Kidney capillary endothelial cell (primary cell): ENCODE results near the gene GPRC5C.
"Not testable (repeated sequence)": the region's sequence is repeated elsewhere in the genome, so short reads cannot be mapped to it uniquely, and the experiment has no call there.

Experiments used
- DNase-seq: peaks from one replicate; pipeline ENCODE4 v3.0.0-alpha.2; 2018; ENCODE audit warnings: low spot score

GPRC5C gene

DNA sequence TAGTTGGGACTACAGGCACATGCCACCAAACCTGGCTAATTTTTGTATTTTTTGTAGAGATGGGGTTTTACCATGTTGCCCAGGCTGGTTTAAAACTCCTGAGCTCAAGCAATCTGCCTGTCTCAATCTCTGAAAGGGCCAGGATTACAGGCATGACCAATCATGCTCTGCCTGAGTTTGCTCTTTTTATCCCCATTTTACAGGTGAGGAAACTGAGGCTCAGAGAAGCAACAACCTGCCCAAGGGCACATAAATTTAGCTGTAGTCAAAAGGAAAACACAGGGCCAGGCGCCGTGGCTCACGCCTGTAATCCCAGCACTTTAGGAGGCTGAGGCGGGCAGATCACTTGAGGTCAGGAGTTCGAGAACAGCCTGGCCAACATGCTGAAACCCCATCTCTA lies 26.6 kb upstream of the GPRC5C start:
- not testable (repeated sequence) for DNase-seq

DNA sequence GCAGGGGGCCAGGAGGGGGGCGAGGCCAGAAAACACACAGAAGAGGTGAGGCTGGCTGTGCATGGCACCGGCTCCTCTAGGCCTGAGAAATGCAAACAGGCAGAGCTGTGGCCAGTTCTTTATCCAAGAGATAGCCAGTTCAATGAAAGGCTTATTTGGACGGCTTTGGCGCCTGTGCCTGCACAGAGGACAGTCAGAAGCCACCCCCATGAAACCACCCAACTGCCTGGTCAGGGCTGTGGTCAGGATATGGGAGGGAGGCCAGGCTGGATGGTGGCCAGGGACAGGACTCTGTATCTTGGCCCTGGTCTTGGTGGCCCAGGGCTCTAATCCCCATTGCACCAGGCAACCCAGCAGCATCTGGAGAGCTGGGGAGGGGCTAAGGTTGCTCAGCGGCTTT lies 24.5 kb upstream of the GPRC5C start:
- DNase-seq: no peak

DNA sequence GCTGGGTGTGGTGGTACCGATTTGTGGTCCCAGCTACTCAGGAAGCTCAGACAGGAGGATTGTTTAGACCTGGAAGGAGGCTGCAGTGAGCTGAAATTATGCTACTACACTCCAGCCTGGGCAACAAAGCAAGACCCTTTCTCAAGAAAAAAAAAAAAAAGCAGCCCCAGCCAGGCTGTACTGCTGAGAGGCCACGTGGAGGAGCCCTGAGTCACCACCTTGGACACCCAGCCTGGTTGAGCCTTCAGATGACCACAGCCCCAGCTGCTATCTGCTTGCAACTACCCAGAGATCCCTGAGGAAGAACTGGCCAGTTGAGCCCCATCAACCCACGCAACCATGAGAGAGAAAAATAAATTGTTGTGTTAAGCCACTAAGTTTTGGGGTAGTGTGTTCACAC lies 23.6 kb upstream of the GPRC5C start:
- no peak for DNase-seq

GRCh38 chr17:74408815-74409214 lies 23.1 kb upstream of the GPRC5C start:
- no peak for DNase-seq

GRCh38 chr17:74410001-74410443 lies 21.9 kb upstream of the GPRC5C start:
- no peak for DNase-seq

GRCh38 chr17:74412581-74412980 lies 19.3 kb upstream of the GPRC5C start:
- DNase-seq: no peak

DNA sequence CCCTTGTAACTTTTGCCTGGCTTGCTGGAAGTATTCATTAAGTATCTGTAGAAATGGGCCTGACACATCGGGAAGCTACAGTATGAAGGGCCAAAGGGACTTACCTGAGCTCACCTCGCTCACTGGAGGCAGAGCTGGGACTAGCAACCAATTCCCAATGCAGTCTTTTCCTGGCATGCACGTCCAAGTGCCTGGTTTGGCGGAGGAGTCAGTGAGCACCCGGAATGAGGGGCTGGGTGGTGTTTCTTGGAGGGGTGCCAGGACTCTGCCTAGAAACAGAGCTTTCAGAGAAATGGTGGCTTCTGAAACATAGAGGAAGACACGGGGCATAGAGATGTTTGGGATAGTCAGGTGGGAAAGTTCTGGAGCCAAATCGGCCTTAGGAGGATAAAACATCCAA lies 18.4 kb upstream of the GPRC5C start:
- DNase-seq: no peak

GRCh38 chr17:74414510-74414909 lies 17.4 kb upstream of the GPRC5C start:
- DNase-seq: no peak

GRCh38 chr17:74415608-74416396 lies 16.1 kb upstream of the GPRC5C start:
- DNase-seq: no peak

DNA sequence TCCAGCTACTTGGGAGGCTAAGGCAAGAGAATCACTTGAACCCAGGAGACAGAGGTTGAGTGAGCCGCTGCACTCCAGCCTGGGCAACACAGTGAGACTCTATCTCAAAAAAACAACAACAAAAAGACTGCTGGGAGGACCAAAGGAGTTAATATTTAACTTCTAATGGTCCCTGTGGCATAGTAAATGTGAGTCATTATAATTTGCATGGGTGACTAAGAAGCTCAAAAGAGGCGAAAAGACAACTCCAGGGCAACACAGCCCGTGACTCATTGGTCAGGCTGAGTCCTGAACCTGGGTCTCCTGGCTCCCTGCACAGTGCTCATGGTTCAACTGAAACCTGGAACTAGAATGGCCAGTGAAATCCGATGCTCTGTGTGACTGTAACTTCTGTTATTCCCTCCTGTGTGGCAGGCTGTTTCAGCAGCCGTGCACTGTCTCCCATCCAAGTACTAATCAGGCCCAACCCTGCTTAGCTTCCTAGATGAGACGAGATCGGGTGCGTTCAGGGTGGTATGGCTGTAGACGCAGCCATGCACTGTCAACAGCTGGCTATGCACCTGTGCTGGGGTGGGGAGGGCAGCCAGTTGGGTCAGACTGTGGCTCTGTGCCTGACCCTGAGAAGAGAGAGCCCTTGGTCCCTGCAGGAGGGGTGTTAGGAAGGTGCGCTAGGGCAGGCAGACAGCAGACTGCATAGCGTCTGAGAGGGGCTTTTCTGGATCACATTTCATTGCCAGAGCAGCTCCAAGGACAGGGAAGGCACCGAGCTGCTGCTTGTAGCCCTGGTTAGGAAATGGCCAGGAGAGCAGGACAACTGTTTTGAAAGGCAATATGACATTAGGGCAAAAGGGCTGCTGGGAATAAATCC lies 14.5 kb upstream of the GPRC5C start:
- peak; percentile 48 for DNase-seq

GRCh38 chr17:74419928-74420411 lies 11.9 kb upstream of the GPRC5C start:
- DNase-seq: no peak

DNA sequence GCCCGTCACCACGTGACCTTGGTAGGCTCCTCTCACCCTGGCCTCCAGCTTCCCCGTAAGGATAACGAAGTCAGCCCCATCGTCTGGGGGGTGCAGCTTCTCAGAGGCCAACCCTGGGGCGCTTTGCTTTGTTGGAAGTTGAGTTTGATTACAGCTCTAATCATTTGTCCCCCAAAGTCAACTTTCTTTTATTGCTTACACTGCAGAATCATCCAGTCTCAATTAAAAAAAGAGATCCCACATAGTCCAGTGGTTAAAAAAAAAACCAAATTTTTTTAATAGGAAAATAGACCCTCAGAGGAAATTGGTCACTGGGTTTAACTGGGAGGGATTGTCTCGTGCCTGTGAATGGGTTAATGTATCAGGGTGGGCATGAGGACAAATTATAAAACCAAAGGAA lies 7.8 kb upstream of the GPRC5C start:
- DNase-seq: no peak

DNA sequence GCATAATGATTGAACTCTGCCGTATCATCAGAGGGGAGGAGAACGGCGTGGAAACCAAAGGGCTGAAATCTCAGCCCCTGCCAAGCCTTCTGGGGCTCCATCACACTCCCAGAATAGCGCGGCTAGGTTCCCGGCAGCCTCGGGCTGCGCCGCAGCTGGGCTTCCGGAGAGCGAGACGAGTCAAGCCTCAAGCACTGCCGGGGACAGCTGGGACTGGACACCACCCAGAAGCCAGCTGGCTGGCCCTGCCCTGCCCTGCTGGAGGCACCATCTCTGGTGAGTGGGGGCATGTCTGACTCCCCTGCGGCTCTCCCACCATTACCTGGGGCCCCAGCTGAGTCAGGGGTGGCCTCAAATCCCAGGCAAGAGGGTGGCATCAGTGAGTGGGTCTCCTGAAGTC lies 7.2 kb upstream of the GPRC5C start:
- no peak for DNase-seq

DNA sequence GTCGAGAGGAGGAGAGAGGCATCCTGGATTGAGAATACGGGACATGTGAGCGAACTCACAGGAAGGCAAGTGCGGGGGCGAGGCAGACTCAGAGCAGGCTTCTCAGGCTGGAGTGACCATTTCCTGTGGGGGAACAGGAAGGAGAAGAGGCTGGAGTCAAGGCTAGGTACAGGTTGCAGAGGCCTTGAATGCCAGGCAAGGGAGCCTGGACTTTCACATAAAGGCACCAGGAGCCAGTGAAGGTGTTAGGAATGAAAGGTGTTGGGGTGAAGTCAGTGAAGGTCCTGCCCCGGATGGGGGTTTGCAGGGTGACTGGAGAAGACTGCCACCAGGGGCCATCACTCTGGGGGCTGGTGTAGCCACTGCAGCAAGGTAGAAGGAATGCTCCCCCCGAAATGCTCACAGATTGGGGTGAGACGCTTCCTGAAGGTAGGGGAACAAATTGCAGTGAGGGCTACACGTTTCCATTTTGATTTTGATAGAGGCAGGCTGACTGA lies 5.3 kb upstream of the GPRC5C start:
- DNase-seq: no peak

GRCh38 chr17:74427048-74427762 lies 4.7 kb upstream of the GPRC5C start:
- DNase-seq: no peak

GRCh38 chr17:74427763-74428153 lies 4.1 kb upstream of the GPRC5C start:
- DNase-seq: no peak

- DNase-seq: no peak
Observed at GRCh38 chr17:74429604-74430384, 2.1 kb upstream of the GPRC5C start.

GRCh38 chr17:74430385-74430705 lies 1.5 kb upstream of the GPRC5C start:
- DNase-seq: no peak

DNA sequence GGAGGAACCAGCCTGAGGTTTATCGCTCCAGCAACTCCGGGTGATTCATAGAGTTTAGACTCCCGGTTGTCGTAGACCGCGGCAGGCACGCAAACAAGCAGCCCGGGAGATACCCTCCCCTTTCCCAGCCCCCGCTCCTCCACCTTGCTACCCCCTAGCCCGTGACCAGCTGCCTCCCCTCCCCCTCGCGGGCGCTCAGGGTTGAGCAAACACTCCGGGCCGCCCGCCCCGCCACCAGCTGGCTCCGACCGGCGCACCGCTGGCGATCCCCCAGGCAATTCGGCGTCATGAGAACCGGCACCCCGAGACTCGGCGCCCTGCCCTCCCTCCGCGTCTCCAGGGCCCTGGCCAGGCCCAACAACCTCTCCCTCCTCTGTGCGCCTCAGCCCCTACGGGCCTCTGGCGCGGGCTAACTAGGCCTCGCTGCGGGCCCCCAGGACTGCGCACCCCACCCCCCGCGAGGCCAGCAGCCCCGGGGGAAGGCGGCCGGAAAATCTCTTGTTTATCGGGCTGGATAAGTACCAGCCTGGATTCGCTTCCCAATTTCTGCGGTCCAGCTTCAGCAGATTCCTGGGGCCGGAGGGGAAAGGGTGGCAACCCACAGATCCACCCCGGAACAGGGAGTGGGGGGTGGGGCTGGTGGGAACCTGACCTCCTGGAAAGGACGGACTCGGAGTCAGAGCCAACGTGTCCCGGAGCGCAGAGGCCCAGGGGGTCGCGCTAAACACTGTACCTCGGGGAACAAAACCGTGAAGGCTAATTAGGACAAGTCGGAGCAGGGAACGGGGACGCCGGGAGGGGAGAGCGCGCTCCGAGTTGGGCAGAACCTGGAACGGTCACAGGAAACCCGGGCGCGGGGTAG lies 951 bp upstream of the GPRC5C start:
- no peak for DNase-seq

- no peak for DNase-seq
Observed at GRCh38 chr17:74432424-74432690, 469 bp downstream of the GPRC5C start.
